ENCODE results near the gene CD58.
"Not testable (repeated sequence)": the region's sequence is repeated elsewhere in the genome, so short reads cannot be mapped to it uniquely, and the experiment has no call there.

CD58 gene

GRCh38 chr1:116591951-116592605, 21.3 kb upstream of the CD58 start:
- not testable (repeated sequence) for DNase-seq

- DNase-seq, result not testable (repeated sequence)
Measured at GRCh38 chr1:116591006-116591950, 20.5 kb upstream of the CD58 start.

- not testable (repeated sequence) for DNase-seq
Measured at GRCh38 chr1:116590359-116591005, 19.7 kb upstream of the CD58 start.

GRCh38 chr1:116589101-116589735, 18.4 kb upstream of the CD58 start:
- DNase-seq, result not testable (repeated sequence)

- DNase-seq, result no peak
Measured at GRCh38 chr1:116587501-116588227, 16.8 kb upstream of the CD58 start.

GRCh38 chr1:116586741-116587143, 15.9 kb upstream of the CD58 start:
- no peak for DNase-seq

- DNase-seq, result no peak
Measured at GRCh38 chr1:116585886-116586285, 15.1 kb upstream of the CD58 start.

GRCh38 chr1:116581323-116581885, 10.6 kb upstream of the CD58 start:
- DNase-seq, result no peak

GRCh38 chr1:116580446-116581322, 9.9 kb upstream of the CD58 start:
- DNase-seq, result no peak

- no peak for DNase-seq
Measured at GRCh38 chr1:116579259-116579875, 8.5 kb upstream of the CD58 start.

GRCh38 chr1:116578581-116578980, 7.8 kb upstream of the CD58 start:
- no peak for DNase-seq

- no peak for DNase-seq
Measured at GRCh38 chr1:116577759-116578314, 7.0 kb upstream of the CD58 start.

- peak; percentile 75 for DNase-seq
Measured at GRCh38 chr1:116574581-116575291, 3.9 kb upstream of the CD58 start.

- no peak for DNase-seq
Measured at GRCh38 chr1:116573431-116574095, 2.7 kb upstream of the CD58 start.

GRCh38 chr1:116572771-116573430, 2.1 kb upstream of the CD58 start:
- no peak for DNase-seq

GRCh38 chr1:116572099-116572498, 1.3 kb upstream of the CD58 start:
- no peak for DNase-seq

- DNase-seq, result no peak
Measured at GRCh38 chr1:116571215-116571919, 541 bp upstream of the CD58 start.

Data from activated CD4-positive, alpha-beta T cell treated with anti-CD3 and anti-CD28 coated beads, Interleukin-2, Interleukin-6, amounts not matched to agents 100 ng/mL and 50 ng/mL, durations not matched to agents 16 hours and 8 hours (primary cell).